ENCODE results near the gene RET. TPM values are rescaled to one million over a fixed set of nuclear protein-coding genes. Genes with fewer than 3 reads are reported as not detected.

RET gene
- total RNA-seq, 1 experiment from 2014 or later, result 81.1 TPM

- in situ Hi-C loops (cut with HindIII; ENCODE audit: low pct_unique_long_range_greater_than_20kb, low sequenced_read_pairs) (no loop called here), intact Hi-C loops (cut with micrococcal nuclease; ENCODE audit: unreplicated experiment) (no loop called here)
- H3K27me3 ChIP-seq (ENCODE audit: control insufficient read depth, insufficient read depth, low read length), result no peaks in the 10 kb centered on the region
- ChIA-PET POLR2A (no interaction called here), CTCF (no interaction called here)
- H3K4me3 ChIP-seq (ENCODE audit: low read depth in 2 of 2, low read length in 2 of 2), result no peak overlapping the region
- DNase-seq (ENCODE audit: low read depth, low spot score) (no peak), ATAC-seq (no peak)
- H3K4me1 ChIP-seq (ENCODE audit: control insufficient read depth, insufficient read depth, low read length), result peaks cover 30% of the 10 kb centered on the region
- no peaks in the 10 kb centered on the region for H3K9me3 ChIP-seq (ENCODE audit: control insufficient read depth, insufficient read depth, low read depth, low read length)
- no peaks in the 10 kb centered on the region for H3K36me3 ChIP-seq (ENCODE audit: control insufficient read depth, insufficient read depth, low read length)
- TF ChIP-seq, protein P1, sequence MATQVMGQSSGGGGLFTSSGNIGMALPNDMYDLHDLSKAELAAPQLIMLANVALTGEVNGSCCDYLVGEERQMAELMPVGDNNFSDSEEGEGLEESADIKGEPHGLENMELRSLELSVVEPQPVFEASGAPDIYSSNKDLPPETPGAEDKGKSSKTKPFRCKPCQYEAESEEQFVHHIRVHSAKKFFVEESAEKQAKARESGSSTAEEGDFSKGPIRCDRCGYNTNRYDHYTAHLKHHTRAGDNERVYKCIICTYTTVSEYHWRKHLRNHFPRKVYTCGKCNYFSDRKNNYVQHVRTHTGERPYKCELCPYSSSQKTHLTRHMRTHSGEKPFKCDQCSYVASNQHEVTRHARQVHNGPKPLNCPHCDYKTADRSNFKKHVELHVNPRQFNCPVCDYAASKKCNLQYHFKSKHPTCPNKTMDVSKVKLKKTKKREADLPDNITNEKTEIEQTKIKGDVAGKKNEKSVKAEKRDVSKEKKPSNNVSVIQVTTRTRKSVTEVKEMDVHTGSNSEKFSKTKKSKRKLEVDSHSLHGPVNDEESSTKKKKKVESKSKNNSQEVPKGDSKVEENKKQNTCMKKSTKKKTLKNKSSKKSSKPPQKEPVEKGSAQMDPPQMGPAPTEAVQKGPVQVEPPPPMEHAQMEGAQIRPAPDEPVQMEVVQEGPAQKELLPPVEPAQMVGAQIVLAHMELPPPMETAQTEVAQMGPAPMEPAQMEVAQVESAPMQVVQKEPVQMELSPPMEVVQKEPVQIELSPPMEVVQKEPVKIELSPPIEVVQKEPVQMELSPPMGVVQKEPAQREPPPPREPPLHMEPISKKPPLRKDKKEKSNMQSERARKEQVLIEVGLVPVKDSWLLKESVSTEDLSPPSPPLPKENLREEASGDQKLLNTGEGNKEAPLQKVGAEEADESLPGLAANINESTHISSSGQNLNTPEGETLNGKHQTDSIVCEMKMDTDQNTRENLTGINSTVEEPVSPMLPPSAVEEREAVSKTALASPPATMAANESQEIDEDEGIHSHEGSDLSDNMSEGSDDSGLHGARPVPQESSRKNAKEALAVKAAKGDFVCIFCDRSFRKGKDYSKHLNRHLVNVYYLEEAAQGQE (IDR thresholded peaks at IDR 0.05; ENCODE audit: insufficient read depth in 1 of 2, low read depth in 2 of 2, low read length in 1 of 2), result no peak
- TF ChIP-seq POLR2AphosphoS5 (IDR thresholded peaks at IDR 0.05; ENCODE audit: low read depth, low read length), result no peak
- TF ChIP-seq, protein P2, sequence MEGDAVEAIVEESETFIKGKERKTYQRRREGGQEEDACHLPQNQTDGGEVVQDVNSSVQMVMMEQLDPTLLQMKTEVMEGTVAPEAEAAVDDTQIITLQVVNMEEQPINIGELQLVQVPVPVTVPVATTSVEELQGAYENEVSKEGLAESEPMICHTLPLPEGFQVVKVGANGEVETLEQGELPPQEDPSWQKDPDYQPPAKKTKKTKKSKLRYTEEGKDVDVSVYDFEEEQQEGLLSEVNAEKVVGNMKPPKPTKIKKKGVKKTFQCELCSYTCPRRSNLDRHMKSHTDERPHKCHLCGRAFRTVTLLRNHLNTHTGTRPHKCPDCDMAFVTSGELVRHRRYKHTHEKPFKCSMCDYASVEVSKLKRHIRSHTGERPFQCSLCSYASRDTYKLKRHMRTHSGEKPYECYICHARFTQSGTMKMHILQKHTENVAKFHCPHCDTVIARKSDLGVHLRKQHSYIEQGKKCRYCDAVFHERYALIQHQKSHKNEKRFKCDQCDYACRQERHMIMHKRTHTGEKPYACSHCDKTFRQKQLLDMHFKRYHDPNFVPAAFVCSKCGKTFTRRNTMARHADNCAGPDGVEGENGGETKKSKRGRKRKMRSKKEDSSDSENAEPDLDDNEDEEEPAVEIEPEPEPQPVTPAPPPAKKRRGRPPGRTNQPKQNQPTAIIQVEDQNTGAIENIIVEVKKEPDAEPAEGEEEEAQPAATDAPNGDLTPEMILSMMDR (IDR thresholded peaks at IDR 0.05), result no peak
- no peak overlapping the region for H3K27ac ChIP-seq (ENCODE audit: low read length)
- BruUV-seq (replicated peaks), result no TSS peak
Observed at GRCh38 chr10:43041422-43042342, 35.2 kb upstream of the RET start.

- Histone ChIP-seq H3K36me3 (ENCODE audit: control insufficient read depth, insufficient read depth, low read length) (no peaks in the 10 kb centered on the region), H3K4me1 (ENCODE audit: control insufficient read depth, insufficient read depth, low read length) (peaks cover 31% of the 10 kb centered on the region), H3K27ac (ENCODE audit: low read length) (no peak overlapping the region; the same call in 1 of the 2 replicates), H3K4me3 (ENCODE audit: low read depth in 2 of 2, low read length in 2 of 2) (no peak overlapping the region), H3K27me3 (ENCODE audit: control insufficient read depth, insufficient read depth, low read length) (no peaks in the 10 kb centered on the region), H3K9me3 (ENCODE audit: control insufficient read depth, insufficient read depth, low read depth, low read length) (no peaks in the 10 kb centered on the region)
- in situ Hi-C loops (cut with HindIII; ENCODE audit: low pct_unique_long_range_greater_than_20kb, low sequenced_read_pairs) (no loop called here), intact Hi-C loops (cut with micrococcal nuclease; ENCODE audit: unreplicated experiment) (no loop called here)
- BruUV-seq (replicated peaks), result no TSS peak
- ChIA-PET POLR2A (no interaction called here), CTCF (no interaction called here)
- TF ChIP-seq TCF7L2 (IDR thresholded peaks at IDR 0.05; ENCODE audit: low read depth, low read length) (no peak), SIN3A (IDR thresholded peaks at IDR 0.05; ENCODE audit: borderline replicate concordance, insufficient read depth, low read depth, low read length) (no peak), POLR2AphosphoS5 (IDR thresholded peaks at IDR 0.05; ENCODE audit: low read depth, low read length) (no peak)
- TF ChIP-seq, protein P1 (IDR thresholded peaks at IDR 0.05; ENCODE audit: insufficient read depth in 1 of 2, low read depth in 2 of 2, low read length in 1 of 2), result no peak
- TF ChIP-seq, protein P2 (IDR thresholded peaks at IDR 0.05), result no peak
- DNase-seq (ENCODE audit: low read depth, low spot score), result no peak
- ATAC-seq, result no peak
Observed at GRCh38 chr10:43042503-43043341, 34.1 kb upstream of the RET start.

All from Panc1 (cell line).